GM19463 (cell line): ENCODE measurements around the gene MST1R.

Experiments used
- ATAC-seq: cut with Tn5 transposase; IDR thresholded peaks from one replicate; pipeline ENCODE4 v1.9.1; 2021; ENCODE audit warnings: mild to moderate bottlenecking, moderate library complexity; ENCODE audit not compliant: unreplicated experiment

The MST1R gene

DNA sequence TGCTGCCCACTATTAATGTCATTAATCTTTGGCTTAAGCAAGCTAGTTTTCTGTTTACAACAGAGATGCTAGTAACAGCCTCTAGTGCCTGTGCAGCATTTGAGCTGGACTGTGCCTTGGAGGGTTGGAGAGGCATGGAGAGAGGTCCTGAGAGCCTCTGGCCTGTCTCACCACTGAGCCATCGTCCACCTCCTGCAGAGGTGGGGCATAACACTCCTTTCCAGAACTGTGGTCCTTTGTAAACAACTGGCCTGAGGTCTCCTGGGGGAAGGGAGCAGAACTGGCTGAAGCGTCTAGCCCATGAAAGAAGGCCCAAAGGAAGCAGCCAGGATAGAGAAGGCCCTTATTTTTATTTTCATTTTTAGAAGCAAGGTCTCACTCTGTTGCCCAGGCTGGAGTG is 24.0 kb downstream of the MST1R start:
- no peak for ATAC-seq

DNA sequence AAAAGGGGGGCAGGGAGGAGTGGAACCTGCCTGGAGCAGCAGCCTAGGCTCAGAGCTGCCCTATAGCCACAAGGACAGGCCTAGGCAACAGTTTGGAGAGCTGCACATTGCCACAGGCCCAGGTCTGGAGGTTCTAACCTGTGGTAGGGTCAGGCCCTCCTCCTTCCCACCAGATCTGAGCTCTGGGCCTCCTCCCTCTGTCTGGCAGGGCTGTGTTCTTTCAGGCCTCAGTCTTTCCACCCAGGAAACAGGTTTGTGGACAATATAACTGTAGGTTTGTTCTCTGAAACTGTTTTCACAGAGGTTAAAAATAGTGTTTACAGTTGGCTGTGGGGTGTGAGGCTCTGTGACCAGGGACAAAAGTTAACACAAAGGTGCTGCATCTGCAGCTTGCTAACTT is 25.0 kb downstream of the MST1R start:
- no peak for ATAC-seq

DNA sequence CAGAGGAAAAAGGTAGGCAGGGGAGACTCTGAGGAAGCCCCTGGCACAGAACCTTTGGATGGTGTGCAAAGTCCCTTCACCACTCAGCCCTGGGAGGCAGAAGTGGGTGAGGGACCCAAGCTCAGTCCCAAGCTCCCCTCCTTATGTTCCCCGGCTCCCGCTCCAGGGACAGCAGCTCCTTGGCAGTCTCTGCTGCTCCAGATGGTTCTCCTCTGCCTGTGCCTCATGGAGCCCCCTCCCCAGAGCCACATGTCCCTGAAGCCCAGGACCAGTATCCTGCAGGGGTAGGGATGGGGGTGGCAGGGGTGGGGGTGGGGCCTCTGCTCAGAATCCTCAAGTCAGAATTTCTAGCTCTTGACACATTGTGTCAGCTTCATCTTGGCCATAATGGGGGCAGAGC is 26.0 kb downstream of the MST1R start:
- ATAC-seq = no peak

DNA sequence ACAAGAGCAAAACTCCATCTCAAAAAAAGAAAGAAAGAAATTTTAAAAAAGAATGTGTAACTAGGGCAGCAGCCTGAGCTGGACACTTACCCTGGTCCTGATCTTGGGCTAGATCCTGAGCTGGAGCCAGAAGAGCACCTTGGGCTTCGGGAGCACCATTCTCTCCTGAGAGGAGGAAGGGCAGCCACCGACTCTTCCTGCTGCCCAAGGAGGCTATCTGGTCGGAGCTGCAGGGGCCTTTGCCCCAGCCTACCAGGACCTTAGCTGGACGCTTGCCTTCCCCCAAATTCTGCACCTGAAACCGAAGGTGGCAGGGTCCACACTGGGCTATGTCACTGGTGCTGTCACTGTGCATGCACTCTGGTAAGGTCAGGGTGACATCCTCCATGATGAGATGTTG is 27.1 kb downstream of the MST1R start:
- no peak for ATAC-seq

DNA sequence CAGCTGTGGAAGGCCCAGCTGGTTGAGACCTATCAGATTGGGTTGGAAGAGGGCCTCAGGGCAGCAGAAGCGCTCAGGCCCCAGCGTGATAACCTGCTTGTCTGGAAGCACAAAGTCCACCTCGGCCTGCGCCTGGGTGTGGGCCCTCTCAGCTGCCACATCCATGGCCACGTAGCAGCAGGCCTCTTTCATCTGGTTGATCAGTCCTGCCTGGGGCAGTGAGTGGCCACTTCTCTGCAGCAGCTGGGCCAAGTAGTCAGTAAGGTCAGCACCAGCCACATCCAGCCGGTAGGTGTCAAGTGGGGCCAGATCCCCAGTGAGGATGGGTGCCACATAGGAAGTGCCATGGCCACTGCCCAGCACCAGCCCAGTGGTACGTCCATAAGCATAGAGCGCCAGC is 30.1 kb downstream of the MST1R start:
- no peak for ATAC-seq

DNA sequence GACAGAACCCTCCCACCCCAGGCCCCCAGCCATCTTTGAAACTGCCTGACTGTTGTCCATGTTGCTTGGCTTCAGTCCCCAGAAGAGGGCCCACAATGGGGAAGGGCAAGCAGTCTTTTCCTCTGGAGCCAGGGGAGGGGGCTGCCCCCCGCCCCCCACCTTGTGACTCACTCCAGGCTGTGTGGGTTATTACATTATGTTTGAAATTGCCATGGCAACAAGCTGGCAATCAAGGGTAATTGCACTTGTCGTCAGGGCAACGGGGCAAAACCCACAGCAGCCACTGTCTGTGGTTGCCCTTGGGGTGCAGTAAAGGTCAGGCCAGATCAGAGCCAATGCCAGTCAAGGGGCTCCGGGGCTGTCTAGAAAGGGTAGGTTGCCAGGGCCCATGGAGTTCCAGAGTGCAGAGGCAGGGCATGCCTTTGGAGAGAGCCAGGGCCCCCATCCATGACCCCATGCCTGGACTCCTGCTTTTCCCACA is 30.8 kb downstream of the MST1R start:
- ATAC-seq = no peak

DNA sequence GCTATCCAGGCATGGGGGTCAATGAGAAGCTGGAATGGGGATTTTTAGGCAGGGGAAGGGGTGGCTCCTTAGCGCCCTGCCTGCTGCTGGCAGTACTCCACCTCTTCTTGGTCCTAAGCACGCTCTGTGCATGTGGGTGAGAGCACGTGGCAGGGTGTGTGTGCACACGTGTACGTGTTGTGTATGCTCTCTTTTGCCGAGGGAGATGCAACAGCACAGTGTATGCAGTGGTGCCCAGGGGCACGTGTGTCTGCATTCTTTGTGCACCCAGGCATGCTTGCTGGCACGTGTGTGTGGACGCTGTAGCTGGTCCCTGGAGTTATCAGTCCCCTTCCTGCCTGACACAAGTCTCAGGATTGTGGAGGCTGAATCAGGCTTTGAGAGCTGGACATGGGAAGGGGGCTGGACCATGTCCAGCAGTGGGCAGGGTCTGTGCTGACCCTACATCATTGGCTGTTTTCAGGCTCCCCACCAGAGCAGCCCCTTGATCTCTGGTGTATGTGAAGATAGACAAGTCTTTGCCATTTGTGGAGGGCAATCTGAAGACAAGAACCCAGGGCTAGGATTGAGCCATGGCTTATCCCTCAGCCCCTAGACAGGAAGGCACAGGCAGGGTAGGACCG is 32.0 kb downstream of the MST1R start:
- ATAC-seq = no peak

DNA sequence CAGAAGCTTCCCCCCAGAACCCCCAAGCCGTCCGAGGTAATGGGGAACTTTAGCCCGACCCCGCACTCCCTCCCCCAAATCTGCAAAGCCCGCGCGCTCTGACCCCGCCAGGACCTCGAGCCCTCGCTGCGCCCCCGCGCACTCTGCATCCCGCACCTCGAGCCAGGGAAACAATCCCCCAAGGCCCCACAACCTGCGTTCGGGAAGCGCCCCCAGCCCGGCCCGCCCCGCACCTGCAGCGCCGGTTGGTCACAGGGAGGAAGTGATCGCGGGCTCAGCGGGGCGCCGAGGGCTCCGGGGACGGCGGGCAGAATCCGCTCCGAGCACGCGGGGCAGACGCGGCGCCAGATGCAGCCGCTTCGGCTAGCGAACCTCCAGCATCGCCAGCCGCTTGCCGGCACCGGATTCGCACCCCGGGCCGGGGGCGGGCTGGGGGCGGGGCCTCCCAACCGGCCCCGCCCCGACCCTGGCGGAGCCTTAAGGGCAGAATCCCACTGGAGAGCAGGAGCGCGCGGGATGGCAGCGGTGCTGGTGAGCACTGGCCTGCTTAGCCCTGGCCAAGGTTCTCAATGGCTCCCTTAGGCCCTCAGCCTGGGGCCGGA is 34.0 kb downstream of the MST1R start, which contains the start of gene CAMKV:
CAMKV (minus strand) TSS at position 382 of the 602 bp plus-strand sequence. CDS start 7,518 bp downstream, outside the sequence.
- ATAC-seq = no peak

DNA sequence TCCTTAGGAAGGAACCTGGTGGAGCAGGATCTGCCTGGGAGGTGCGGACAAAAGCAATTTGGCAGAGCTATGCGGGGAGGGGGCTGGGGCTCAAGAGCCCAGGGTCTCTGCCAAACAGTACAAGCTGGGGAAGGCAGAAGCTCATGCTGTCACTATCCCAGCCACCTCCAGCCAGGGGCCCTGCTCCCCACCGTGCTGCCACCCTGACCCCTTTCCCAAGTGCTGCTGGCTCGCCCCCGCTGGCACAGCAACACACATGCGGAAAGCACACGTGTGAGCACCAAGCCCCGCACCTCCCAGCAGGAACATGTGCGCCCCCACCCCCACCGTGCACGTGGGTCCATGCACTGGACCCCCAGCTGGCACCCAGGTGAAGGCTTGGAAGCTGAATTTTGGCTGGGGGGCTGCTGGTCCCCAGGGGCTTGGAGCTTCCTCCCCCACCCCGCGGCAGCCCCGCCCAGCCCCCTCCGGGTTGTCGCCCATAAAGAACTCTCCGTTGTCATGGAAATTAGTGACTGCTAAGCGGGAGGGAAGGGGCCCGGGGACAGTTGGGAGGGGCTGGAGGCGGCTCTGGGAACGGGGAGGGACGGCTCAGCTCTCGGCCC is 34.7 kb downstream of the MST1R start:
- ATAC-seq = no peak

DNA sequence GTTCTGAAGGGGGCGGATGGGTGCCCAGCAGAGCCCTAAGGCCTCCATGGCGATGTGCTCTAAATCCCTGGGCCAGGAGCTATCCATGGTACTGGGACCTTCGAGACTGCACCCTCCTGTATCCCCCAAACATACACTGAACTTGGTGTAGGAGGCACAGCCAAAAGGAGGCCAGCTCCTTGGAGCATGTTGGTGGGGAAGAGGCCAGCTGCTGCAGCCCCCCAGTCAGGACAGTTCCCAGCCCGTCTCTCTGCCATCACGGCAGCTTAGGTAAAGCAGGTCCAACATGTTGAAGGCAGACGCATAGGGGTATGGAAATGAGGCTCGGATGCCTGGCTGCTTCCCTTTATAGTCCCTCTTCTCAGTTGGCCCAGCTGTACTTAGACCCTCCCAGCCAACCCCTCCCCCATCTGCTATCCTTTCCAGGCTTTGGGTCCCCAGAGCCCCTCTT is 35.8 kb downstream of the MST1R start:
- no peak for ATAC-seq

DNA sequence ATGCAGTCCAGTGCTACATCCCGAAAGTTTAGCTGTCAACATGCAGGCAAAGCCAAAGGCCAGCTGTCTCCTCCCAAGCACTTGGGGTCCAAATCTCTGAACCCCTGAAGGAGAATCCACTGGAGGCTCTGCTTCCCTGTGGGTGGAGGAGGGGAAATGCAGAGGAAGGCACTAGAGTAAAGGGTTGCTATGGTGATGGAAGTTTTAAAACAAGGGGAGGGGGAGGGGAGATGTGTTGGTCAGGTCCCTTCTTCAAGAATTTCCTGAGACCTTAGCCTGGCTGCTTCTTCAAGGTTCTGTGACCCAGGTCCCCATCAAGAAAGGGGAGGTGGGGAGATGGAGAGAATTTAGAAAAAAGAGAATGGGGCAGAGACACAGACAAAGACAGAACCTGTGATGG is 36.3 kb downstream of the MST1R start:
- no peak for ATAC-seq

DNA sequence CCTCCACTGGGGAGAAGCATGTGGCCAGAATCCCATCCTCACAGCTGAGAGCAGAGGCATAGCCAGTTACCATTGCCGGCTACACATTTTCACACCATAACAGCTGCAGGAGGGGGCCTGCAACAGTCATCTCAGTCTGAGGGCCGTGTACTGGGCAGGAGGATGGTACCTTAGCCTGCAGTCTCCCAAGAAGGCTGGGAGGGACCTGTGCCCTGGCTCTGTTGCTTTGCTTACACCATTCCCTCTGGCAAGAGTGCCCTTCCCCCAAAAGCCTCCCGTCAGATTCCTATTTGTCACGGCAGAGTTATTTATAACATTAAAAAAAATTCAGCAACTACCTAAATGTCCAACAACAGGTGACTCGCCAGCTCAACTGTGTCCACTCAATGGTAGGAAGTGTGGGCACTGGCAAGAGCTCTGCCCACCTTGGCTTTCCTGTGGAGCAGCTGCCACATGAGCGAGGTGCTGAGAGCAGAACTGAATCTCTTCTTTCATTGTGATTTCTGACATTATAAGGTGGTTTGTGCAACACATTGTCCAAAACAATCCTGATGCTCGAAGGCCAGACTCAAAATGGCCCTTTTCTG is 38.4 kb downstream of the MST1R start:
- no peak for ATAC-seq

DNA sequence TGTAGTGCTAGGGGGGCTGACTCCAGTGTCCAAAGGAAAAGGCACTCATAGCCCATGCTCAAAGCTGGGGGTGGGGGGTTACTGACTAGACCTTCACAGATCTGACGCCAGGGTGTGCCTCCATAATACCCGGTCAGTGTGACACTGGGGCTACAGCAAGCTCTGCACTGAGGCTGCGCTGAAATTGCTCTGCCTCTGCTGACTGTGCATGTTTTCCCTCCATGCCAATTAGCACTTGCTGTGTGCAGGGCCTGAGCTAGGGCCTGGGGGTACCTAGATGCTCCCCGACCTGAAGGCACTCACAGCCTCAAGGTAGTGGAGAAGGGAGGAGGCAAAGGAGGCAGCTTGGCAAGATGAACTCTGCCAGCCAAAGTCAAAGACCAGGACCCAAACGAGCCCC is 39.2 kb downstream of the MST1R start:
- no peak for ATAC-seq

DNA sequence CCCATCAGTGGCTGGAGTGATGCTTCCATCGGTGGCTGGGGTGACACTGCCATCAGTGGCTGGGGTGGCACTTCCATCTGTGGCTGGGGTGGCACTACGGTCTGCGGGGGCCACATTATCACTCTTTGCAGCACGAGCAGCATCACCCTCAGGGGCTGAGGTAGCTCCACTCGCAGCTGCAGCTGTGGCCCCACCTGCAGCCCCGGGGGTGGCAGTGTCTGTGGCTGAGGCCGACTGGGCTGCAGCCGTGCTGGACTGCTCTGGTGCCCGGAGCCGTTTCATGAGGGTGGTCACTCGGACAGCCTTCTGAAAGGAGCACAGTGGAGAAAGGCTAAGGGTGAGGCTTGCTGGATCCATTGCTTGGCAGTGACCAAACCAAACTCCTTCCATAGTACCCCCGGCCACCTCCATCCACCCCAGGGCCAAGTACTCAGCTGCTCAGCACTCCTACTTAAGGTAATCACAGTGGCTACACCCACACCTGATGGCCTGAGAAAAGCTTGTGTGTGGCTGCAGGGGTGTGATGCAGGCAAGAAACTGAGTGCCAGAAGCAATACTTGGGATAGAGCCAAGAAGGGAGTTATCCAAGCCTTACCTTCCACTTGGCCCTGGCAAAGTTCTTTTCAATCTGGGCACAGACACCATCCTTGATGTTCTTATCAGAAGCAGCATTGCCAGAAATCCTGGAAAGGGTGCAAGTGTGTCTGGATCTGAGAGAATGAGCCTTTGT is 43.9 kb downstream of the MST1R start:
- no peak for ATAC-seq

DNA sequence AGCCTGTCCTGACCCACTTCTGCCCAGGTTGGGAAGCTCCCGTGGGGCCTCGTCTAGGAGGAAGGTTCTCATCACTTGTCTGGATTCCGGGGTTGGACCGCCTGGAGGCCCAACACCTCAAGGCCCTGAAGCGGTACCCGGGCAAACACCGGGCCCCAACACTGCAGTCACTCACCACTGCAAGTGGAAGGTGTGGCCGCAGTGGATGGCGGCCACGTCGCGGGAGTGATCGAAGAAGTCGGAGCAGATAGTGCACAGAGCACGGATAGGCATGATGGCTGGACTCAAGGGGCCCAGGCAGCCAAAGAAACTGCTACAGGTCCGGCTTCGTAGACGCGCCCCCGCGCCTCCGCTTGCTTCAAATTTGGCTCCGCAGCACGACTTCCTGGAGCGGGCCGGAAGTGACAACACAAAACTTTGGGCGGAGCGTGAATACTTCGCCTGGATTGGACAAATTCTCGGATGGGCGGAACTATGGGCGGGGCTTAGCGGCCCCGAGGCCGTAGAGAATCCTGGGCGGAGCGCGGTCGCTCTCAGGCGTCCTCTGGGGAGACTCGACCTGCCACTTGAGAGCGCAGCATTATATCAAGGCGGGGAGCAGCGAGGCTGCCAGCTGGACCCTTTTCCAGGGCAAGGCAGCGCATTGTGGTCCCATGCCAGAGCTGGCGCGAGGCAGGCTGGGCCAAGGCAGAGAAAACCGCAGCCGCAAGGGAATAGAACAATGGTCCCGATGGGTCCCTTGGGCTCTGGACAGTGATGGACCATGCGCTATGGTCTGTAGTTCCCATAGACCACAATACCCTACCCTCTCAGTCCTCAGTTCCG is 47.3 kb downstream of the MST1R start, which contains the start of gene TRAIP:
TRAIP (minus strand) TSS at position 384 of the 825 bp plus-strand sequence; CDS start at position 273, 111 bp downstream.
- peak; percentile 96 for ATAC-seq

DNA sequence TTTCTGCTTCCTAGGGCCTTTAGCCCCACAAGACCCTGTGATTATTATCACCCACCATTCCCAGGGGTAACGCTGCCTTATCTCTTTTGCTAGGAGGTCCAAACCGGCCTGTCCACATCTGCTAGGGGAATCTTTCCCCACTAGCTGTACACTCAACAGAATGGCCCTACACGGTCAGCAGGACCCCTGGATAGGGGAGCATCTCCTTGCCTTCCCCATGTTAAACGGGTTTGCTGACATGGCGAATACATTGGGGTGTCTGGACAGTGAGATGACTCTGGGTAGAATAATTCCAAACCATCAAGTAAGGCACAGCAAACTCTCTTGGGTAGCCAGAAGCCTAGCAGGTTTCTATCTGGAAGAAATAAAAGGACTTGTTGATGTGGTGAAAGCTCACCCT is 48.0 kb downstream of the MST1R start:
- no peak for ATAC-seq

DNA sequence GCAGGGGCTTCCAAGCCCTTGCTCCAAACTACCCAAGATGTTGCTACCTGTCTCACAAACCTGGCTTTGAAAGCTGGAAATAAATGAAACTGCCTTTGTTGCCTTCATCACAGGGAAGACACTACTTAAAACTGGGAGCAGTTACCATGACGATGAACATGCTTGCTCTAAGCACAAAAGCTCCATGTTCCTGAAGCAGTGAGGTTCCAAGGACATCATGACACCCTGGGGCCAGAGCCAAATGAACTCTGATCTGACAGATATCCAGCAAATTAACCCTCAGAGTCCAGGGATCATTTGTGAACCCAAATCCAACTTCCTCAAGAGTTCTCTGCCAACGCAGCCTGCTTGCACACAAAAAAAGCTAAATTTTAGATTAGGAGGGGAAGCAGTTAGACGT is 58.0 kb downstream of the MST1R start:
- no peak for ATAC-seq

DNA sequence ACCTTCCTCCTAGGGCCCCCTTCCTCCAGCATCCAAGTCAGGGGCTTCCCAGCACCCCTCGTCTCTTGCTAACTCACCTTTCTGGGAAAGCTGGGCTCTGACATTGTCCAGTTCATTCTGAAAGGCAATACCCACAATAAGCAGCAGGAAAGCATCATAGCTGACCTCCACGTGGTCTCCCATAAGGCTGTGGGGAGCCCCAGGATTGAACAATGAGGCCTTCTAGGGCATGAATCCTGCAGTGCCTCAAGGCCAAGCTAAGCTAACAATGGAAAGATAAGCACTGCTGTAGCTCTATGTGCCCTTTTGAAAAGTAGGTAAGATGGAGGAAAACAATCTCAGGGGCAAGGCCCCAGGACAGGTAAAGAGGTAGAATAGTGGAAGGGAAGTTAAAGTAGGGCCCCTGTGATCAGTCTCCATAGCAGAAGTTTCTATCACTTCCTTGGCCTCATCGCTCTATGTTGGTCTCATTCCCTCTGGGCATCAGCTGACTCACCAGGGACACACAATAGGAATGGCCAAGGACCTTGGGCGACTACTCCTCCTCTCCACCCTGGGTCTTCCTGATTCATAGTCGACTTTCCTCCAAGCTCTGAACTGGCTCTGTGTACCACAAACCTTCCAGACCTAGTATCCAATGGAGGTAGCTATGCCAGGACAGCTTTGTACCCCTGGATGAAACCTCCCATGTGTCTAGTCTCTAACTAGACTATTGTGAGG is 59.0 kb downstream of the MST1R start:
- ATAC-seq = no peak

DNA sequence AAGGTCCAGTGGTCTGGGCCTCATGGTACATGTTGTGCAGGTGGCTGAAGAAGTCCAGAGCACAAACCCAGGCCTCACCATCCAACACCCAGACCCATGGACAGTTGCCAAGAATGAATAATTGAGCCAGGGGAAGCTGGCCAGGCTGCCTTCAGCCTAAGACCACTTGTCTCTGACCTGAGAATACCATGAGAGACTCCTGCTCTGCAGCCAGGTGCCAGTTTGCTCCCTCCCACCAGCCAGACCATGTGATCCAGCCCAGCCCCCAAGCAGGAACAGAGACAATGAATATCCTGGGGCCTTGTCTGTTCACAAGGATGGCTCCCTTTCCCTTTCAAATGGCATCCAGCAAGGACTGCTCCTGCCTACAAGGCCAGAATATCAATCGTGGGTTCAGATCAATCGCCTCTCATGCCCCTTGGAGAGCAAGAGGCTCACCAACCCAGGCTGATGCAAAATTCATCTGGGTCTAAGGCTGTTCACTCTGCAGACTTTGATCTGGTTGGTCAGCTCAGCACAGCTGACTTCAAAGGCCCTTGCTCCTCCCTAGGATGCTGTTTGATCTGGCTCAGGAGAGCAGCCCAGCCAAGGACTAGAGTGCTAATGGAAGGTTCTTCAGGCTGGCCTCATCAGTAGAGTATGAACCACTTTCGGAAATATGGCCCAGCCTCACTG is 60.7 kb downstream of the MST1R start:
- no peak for ATAC-seq
